Fibroblast of mammary gland (primary cell): ENCODE results near the gene SPDEF.

Source experiments
- DNase-seq: peaks from one replicate; pipeline ENCODE4 v3.0.0-alpha.2; 2010; ENCODE audit warnings: low read depth
- H3K4me3 ChIP-seq: 2 replicates; pipeline ENCODE4 v1.5.1; 2011; ENCODE audit warnings: low read depth, mild to moderate bottlenecking, low read length, moderate library complexity; ENCODE audit not compliant: control insufficient read depth
- TF ChIP-seq, protein P1 (sequence below): conservative IDR thresholded peaks from 2 replicates; pipeline ENCODE4 v1.5.1; 2011; ENCODE audit warnings: low read depth, low read length, inconsistent platforms; ENCODE audit not compliant: control insufficient read depth, insufficient read depth

Gene SPDEF

DNA sequence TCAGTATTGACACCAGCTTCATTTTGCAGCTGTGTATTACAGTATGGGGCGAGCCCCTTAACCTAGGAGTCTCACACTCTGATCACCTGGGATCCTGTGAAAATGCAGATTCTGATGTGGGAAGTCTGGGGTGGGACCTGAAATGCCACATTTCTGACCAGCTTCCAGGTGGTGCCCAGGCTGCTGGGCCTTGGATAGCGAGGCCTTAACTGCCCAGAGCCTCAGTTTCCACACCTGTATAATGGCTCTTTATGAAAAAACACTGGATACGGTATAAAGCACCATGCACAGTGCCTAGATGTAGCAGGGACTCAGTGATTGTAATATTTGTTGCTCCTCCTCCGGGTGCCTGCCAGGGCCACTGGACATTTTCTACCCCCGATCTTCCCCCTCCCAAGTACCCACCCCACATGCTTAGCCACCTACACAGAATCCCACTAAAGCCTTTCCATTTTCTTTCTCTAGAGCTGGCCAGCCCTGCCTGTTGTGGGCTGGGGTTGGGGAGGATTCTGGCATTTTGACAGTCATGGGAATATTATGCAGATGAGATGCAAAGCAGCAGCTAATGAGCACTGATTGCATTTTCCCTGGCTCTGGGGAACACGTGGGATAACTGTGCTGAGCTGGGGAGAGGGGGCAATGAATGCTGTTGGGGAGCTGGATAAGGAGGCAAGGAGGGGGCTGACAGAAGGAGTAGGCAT lies 44.8 kb downstream of the SPDEF start:
- TF ChIP-seq, protein P1, sequence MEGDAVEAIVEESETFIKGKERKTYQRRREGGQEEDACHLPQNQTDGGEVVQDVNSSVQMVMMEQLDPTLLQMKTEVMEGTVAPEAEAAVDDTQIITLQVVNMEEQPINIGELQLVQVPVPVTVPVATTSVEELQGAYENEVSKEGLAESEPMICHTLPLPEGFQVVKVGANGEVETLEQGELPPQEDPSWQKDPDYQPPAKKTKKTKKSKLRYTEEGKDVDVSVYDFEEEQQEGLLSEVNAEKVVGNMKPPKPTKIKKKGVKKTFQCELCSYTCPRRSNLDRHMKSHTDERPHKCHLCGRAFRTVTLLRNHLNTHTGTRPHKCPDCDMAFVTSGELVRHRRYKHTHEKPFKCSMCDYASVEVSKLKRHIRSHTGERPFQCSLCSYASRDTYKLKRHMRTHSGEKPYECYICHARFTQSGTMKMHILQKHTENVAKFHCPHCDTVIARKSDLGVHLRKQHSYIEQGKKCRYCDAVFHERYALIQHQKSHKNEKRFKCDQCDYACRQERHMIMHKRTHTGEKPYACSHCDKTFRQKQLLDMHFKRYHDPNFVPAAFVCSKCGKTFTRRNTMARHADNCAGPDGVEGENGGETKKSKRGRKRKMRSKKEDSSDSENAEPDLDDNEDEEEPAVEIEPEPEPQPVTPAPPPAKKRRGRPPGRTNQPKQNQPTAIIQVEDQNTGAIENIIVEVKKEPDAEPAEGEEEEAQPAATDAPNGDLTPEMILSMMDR = no peak
- no peak overlapping the region for H3K4me3 ChIP-seq
- DNase-seq = no peak

DNA sequence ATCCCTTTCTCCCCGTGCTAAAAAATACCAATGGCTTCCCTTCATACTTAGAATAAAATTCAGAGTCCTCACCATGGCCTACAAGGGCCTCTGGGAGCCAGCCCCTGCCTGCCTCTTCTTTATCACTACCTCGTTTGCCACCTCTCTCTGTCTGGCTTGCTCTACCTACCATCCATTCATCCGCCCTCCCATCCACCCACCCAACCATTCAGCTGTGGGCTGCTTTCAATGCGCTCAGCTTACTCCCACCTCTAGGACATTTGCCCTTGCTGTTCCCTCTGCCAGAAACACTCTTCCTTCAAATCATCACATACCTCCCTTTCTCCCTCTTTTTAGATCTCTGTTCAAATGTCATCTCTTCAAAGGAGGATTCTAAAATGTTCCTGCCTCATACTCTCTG lies 45.8 kb downstream of the SPDEF start:
- TF ChIP-seq, protein P1 = no peak
- no peak for DNase-seq
- no peak overlapping the region for H3K4me3 ChIP-seq

DNA sequence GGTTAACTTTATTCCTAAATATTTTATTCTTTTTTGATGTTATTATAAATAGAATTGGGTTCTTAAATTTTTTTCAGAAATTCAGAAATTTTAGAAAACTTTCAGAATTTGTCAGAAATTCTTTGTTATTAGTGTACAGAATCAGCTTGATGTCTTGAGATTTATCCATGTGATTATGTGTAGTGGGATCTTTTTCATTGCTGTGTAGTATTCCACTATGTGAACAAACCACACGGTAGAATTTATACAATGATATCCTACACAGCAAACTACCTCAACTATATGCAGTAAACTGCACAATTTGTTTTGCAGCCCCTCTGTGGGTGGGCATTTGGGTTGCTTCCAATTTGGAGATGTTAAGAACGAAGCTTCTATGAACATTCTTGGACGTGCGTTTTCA lies 46.3 kb downstream of the SPDEF start:
- no peak for DNase-seq
- no peak overlapping the region for H3K4me3 ChIP-seq
- TF ChIP-seq, protein P1 = no peak

DNA sequence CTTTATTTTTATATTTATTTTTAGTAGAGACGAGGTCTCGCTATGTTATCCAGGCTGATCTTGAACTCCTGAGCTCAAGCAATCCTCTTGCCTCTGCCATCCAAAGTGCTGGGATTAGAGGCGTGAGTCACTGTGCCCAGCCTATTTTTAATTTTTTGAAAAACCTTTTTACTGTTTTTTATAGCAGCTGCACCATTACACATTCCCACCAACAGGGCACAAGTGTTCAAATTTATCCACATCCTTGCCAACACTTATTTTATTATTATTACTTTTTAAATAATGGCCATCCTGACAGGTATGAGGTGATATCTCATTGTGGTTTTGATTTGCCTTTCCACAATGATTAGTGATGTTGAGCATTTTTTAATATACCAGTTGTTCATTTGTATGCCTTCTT lies 47.7 kb downstream of the SPDEF start:
- TF ChIP-seq, protein P1 = no peak
- no peak for DNase-seq
- no peak overlapping the region for H3K4me3 ChIP-seq

DNA sequence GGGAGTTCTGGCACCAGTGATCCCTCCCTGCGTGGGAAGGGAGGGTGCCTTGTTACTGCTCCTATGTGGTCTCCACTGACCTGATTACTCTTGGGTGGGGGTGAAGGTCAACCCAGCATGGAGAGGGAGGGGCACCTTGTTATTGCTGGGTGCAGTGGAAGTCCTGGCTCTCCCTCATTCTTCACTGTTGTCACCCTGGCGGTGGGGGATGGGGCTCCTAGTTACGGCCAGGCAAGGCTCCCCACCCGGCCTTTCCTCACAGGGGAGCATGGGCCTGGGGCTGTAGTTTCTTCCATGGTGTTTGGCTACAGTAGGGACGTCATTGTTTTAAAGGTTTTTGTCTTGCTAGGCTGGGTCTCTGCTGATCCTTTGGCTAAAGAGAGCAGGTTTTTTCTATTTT lies 49.4 kb downstream of the SPDEF start:
- TF ChIP-seq, protein P1 = no peak
- H3K4me3 ChIP-seq = no peak overlapping the region
- no peak for DNase-seq

DNA sequence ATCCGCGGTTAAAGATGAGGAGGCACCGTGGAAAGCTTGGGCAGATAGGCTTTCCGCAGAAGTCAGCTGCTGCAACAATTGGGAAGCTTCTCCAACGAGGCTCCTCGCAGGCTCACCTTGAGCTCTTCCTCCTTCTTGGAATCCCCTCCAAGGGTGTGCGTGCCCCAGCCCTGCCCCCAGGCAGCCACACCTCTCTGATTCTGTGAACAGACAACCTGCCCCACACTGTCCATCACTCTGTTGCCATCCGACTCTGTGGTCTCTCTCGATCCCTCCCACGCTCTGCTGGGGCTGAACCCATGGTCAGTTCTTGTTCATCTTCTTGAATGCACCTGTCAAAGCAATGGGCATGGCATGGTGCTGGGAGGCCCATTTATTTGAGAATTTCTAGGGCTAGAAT lies 58.7 kb downstream of the SPDEF start:
- no peak for DNase-seq
- H3K4me3 ChIP-seq = no peak overlapping the region
- TF ChIP-seq, protein P1 = no peak
